OCI-LY3 (cell line): Measurements from ENCODE around the gene RFX3.
"Not testable (repeated sequence)": the region's sequence is repeated elsewhere in the genome, so short reads cannot be mapped to it uniquely, and the experiment has no call there.

Experiments
- H2AFZ ChIP-seq: fragments of 200-600, 300-600 bp; shearing (Covaris generic); 2 replicates; pipeline ENCODE4 v1.6.0; 2014; ENCODE audit warnings: antibody characterized with exemption, low read depth, low read length
- H3K27ac ChIP-seq: fragments of 200-600, 300-600 bp; sonication (generic); 2 replicates; pipeline ENCODE4 v1.5.1; 2014; ENCODE audit warnings: mild to moderate bottlenecking, low read length, moderate library complexity, mixed read lengths
- H3K27me3 ChIP-seq: fragments of 200-600, 300-600 bp; sonication (generic); 2 replicates; pipeline ENCODE4 v1.6.1; 2014; ENCODE audit warnings: low read depth, low read length, mixed read lengths
- H3K36me3 ChIP-seq: fragments of 200-600, 300-600 bp; sonication (generic); replicated peaks from 2 replicates; pipeline ENCODE3; 2014; ENCODE audit warnings: low read depth, low read length, mixed read lengths
- H3K4me1 ChIP-seq: fragments of 300-600, 200-600 bp; sonication (generic); 2 replicates; pipeline ENCODE4 v1.6.1; 2014; ENCODE audit warnings: low read length, mixed read lengths
- H3K4me2 ChIP-seq: fragments of 200-600, 300-600 bp; sonication (generic); 2 replicates; pipeline ENCODE4 v1.6.1; 2014; ENCODE audit warnings: low read length, mixed read lengths
- H3K4me3 ChIP-seq: fragments of 300-600, 200-600 bp; sonication (generic); 2 replicates; pipeline ENCODE4 v1.5.1; 2014; ENCODE audit warnings: antibody characterized with exemption, mild to moderate bottlenecking, low read length, moderate library complexity
- H3K79me2 ChIP-seq: fragments of 300-600, 200-600 bp; shearing (Covaris generic); 2 replicates; pipeline ENCODE4 v1.6.1; 2014; ENCODE audit warnings: mild to moderate bottlenecking, low read length, mixed read lengths
- H3K9ac ChIP-seq: fragments of 300-600, 200-600 bp; shearing (Covaris generic); 2 replicates; pipeline ENCODE4 v1.6.0; 2014; ENCODE audit warnings: mild to moderate bottlenecking, low read length, moderate library complexity
- H3K9me3 ChIP-seq: fragments of 200-600, 300-600 bp; shearing (Covaris generic); 2 replicates; pipeline ENCODE4 v1.6.1; 2014; ENCODE audit warnings: low read length, mixed read lengths; ENCODE audit not compliant: insufficient read depth
- H4K20me1 ChIP-seq: fragments of 200-600, 300-600 bp; sonication (generic); 2 replicates; pipeline ENCODE4 v1.6.1; 2016; ENCODE audit warnings: low read length, mixed read lengths; ENCODE audit not compliant: insufficient read depth
- EZH2phosphoT487 ChIP-seq: fragments of 200-600 bp; shearing (Covaris generic); IDR thresholded peaks from 2 replicates; pipeline ENCODE4 v1.6.1; 2018; ENCODE audit warnings: antibody characterized with exemption, mixed run types, low read depth
- TF ChIP-seq, protein P1 (sequence below): fragments of 200-600, 300-600 bp; sonication (generic); IDR thresholded peaks from 2 replicates; pipeline ENCODE4 v1.5.1; 2014; ENCODE audit warnings: antibody characterized with exemption, low read length, low read depth

RFX3 gene

DNA sequence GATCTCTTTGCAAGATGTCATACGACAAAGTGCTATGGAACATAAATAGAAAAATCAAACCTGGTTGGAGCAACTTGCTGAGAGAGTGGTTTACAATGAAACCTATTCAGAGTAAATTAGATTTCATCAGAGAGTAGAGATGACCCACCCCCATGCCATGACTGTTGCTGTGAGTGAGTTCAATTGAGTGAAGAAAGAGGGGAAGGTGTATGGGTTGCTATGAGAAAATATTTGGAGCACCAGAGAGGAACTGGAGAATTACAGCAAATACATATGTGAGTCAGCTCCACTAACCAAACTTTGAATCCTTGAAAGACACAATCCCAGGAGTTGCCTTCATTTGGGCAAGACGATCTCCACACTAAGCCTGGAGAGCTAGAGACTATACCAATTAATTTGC is 217.2 kb downstream of the RFX3 start:
- Histone ChIP-seq H3K4me2 (no peak overlapping the region), H3K4me3 (no peak overlapping the region), H4K20me1 (no peaks in the 10 kb centered on the region)

DNA sequence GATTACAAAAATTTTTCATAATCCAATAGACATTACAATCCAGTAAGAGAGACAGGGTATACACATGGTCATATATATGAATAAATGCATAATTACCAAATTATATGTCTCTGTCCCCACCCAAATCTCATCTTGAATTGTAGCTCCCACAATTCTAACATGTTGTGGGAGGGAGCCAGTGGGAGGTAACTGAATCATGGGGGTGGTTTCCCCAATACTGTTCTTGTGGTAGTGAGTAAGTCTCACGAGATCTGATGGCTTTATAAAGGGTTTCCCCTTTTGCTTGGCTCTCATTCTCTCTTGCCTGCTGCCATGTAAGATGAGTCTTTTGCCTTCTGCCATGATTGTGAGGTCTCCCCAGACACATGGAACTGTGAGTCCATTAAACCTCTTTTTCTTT is 221.4 kb downstream of the RFX3 start:
- not testable (repeated sequence) for H3K4me2 ChIP-seq, H3K4me3 ChIP-seq, H3K79me2 ChIP-seq, H3K9ac ChIP-seq, H2AFZ ChIP-seq, H3K27ac ChIP-seq, H3K27me3 ChIP-seq, H3K9me3 ChIP-seq, H3K36me3 ChIP-seq, H4K20me1 ChIP-seq
- peaks cover 20% of the 10 kb centered on the region for H3K4me1 ChIP-seq

More for the DNA sequence above, 217.2 kb downstream of the RFX3 start:
- no peak overlapping the region for H2AFZ ChIP-seq
- H3K27ac ChIP-seq: no peak overlapping the region
- no peaks in the 10 kb centered on the region for H3K27me3 ChIP-seq
- no peak for TF ChIP-seq EZH2phosphoT487
- TF ChIP-seq, protein P1, sequence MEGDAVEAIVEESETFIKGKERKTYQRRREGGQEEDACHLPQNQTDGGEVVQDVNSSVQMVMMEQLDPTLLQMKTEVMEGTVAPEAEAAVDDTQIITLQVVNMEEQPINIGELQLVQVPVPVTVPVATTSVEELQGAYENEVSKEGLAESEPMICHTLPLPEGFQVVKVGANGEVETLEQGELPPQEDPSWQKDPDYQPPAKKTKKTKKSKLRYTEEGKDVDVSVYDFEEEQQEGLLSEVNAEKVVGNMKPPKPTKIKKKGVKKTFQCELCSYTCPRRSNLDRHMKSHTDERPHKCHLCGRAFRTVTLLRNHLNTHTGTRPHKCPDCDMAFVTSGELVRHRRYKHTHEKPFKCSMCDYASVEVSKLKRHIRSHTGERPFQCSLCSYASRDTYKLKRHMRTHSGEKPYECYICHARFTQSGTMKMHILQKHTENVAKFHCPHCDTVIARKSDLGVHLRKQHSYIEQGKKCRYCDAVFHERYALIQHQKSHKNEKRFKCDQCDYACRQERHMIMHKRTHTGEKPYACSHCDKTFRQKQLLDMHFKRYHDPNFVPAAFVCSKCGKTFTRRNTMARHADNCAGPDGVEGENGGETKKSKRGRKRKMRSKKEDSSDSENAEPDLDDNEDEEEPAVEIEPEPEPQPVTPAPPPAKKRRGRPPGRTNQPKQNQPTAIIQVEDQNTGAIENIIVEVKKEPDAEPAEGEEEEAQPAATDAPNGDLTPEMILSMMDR: no peak
- peaks cover 5% of the 10 kb centered on the region; the same call in 1 of the 2 replicates for H3K9me3 ChIP-seq
- peaks cover 6% of the 10 kb centered on the region; the same call in 1 of the 2 replicates for H3K4me1 ChIP-seq
- H3K36me3 ChIP-seq: no peaks in the 10 kb centered on the region
- H3K79me2 ChIP-seq: no peaks in the 10 kb centered on the region
- H3K9ac ChIP-seq: no peak overlapping the region

DNA sequence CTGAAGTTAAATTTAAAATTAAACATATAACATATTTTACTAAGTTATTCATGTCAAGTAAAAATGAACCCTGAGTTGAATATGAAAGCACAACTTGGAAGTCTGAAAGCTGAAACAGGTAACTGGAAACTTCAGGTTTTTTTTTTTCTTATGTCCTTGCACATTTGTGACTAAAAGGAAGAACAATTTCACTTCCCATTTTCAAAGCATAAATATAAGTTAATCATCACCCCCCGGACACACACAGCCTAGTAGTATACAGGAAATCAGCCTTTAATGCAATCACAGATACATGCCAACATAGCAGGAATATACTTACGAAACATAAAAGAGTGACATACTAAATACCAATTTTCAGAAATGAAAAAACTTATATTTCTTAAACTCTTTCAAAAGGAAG is 225.9 kb downstream of the RFX3 start:
- TF ChIP-seq EZH2phosphoT487: no peak
- TF ChIP-seq, protein P1: no peak
- Histone ChIP-seq H3K27ac (no peak overlapping the region), H4K20me1 (no peaks in the 10 kb centered on the region), H3K4me2 (peak overlapping the region; percentile 60), H3K4me3 (peak overlapping the region; percentile 16), H3K9me3 (peaks cover 3% of the 10 kb centered on the region; the same call in 1 of the 2 replicates), H3K27me3 (no peaks in the 10 kb centered on the region), H3K36me3 (no peaks in the 10 kb centered on the region), H2AFZ (no peak overlapping the region), H3K4me1 (peaks cover 29% of the 10 kb centered on the region), H3K9ac (no peak overlapping the region), H3K79me2 (no peaks in the 10 kb centered on the region)

DNA sequence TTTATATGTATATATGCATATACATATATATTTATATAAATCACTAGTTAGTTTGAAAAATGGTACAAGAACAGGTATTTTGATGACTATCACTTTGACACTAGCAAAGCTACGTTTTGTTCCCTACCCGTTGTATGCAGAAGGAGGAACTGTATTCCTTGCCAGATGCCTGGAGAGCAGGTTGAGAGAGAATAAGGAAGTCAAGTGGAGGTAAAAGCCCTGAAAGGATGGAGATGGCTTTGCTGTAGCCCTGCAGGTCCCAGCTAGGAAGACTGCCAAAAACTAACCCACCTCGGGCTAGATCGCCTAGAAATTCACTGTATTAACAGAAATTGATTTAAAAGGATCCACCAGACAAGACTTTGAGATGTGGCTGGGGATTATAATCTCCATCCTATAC is 229.3 kb downstream of the RFX3 start:
- TF ChIP-seq EZH2phosphoT487: no peak
- TF ChIP-seq, protein P1: no peak
- no peak overlapping the region for H3K4me2 ChIP-seq
- H3K4me3 ChIP-seq: no peak overlapping the region
- no peaks in the 10 kb centered on the region for H3K79me2 ChIP-seq
- no peak overlapping the region for H2AFZ ChIP-seq
- H3K4me1 ChIP-seq: peaks cover 23% of the 10 kb centered on the region
- H3K36me3 ChIP-seq: no peaks in the 10 kb centered on the region
- H3K27ac ChIP-seq: no peak overlapping the region
- no peak overlapping the region for H3K9ac ChIP-seq
- H3K27me3 ChIP-seq: no peaks in the 10 kb centered on the region
- H3K9me3 ChIP-seq: no peaks in the 10 kb centered on the region
- no peaks in the 10 kb centered on the region for H4K20me1 ChIP-seq

DNA sequence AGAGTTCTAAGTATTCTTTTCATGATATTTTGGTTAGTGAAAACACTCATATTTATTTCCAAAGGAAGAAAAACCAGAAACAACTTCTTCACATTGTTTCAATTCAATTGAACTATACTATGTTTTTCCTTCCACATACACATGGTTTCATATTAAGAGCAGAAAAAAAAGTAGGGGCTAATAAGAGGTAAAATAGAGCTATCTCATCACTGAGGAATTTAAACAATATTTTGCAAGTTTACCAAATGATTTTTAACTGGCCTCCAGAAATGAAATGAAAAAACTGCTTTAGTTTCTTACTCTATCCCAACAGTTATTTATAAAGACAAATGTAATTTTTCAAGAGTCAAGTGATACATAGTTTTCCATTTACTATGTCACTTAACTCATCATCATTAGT is 233.5 kb downstream of the RFX3 start:
- Histone ChIP-seq H4K20me1 (no peaks in the 10 kb centered on the region), H3K9me3 (peaks cover 6% of the 10 kb centered on the region), H3K4me2 (no peak overlapping the region), H3K27ac (no peak overlapping the region), H3K9ac (no peak overlapping the region), H2AFZ (no peak overlapping the region), H3K79me2 (no peaks in the 10 kb centered on the region), H3K27me3 (no peaks in the 10 kb centered on the region), H3K36me3 (peaks cover 8% of the 10 kb centered on the region), H3K4me3 (no peak overlapping the region), H3K4me1 (no peaks in the 10 kb centered on the region)
- TF ChIP-seq, protein P1: no peak
- no peak for TF ChIP-seq EZH2phosphoT487
